Measurements from ENCODE around the gene PPP4R1.
A peak's percentile ranks its signal among the peaks of the same experiment; 100 is the strongest.
"Not testable (repeated sequence)": the region's sequence is repeated elsewhere in the genome, so short reads cannot be mapped to it uniquely, and the experiment has no call there.

PPP4R1 gene

GRCh38 chr18:9629709-9630108 lies 15.3 kb upstream of the PPP4R1 start:
- DNase-seq, result no peak

GRCh38 chr18:9628984-9629383 lies 14.6 kb upstream of the PPP4R1 start:
- no peak for DNase-seq

- DNase-seq, result no peak
Measured at GRCh38 chr18:9627642-9628041, 13.3 kb upstream of the PPP4R1 start.

- no peak for DNase-seq
Measured at GRCh38 chr18:9619990-9620389, 5.6 kb upstream of the PPP4R1 start.

GRCh38 chr18:9619545-9619944 lies 5.2 kb upstream of the PPP4R1 start:
- DNase-seq, result no peak

GRCh38 chr18:9619056-9619455 lies 4.7 kb upstream of the PPP4R1 start:
- DNase-seq, result no peak

GRCh38 chr18:9617006-9617542 lies 2.7 kb upstream of the PPP4R1 start:
- DNase-seq, result no peak

- DNase-seq, result no peak
Measured at GRCh38 chr18:9616049-9616448, 1.7 kb upstream of the PPP4R1 start.

GRCh38 chr18:9615280-9615797 lies 980 bp upstream of the PPP4R1 start:
- DNase-seq, result no peak

GRCh38 chr18:9613550-9614400 lies 584 bp downstream of the PPP4R1 start:
- peak; percentile 57 for DNase-seq

GRCh38 chr18:9612977-9613376 lies 1.4 kb downstream of the PPP4R1 start:
- no peak for DNase-seq

GRCh38 chr18:9612215-9612830 lies 2.0 kb downstream of the PPP4R1 start:
- DNase-seq, result no peak

GRCh38 chr18:9609190-9609589 lies 5.2 kb downstream of the PPP4R1 start:
- DNase-seq, result no peak

- DNase-seq, result no peak
Measured at GRCh38 chr18:9608728-9609127, 5.6 kb downstream of the PPP4R1 start.

GRCh38 chr18:9608298-9608697 lies 6.1 kb downstream of the PPP4R1 start:
- DNase-seq, result no peak

- not testable (repeated sequence) for DNase-seq
Measured at GRCh38 chr18:9607111-9607510, 7.2 kb downstream of the PPP4R1 start.

GRCh38 chr18:9606039-9606438 lies 8.3 kb downstream of the PPP4R1 start:
- DNase-seq, result no peak

GRCh38 chr18:9604348-9604747 lies 10.0 kb downstream of the PPP4R1 start:
- DNase-seq, result no peak

GRCh38 chr18:9599328-9599727 lies 15.0 kb downstream of the PPP4R1 start:
- DNase-seq, result no peak

- no peak for DNase-seq
Measured at GRCh38 chr18:9597609-9598008, 16.8 kb downstream of the PPP4R1 start.

- DNase-seq, result no peak
Measured at GRCh38 chr18:9596843-9597526, 17.4 kb downstream of the PPP4R1 start.

- DNase-seq, result no peak
Measured at GRCh38 chr18:9596226-9596625, 18.1 kb downstream of the PPP4R1 start.

- no peak for DNase-seq
Measured at GRCh38 chr18:9594823-9595596, 19.3 kb downstream of the PPP4R1 start.

Measured in activated CD4-positive, CD25-positive, alpha-beta regulatory T cell treated with anti-CD3 and anti-CD28 coated beads, Interleukin-2, amount 50 U/mL, for 72 hours (primary cell).